ENCODE measurements around the gene FBF1.
"Not testable (repeated sequence)": the region's sequence is repeated elsewhere in the genome, so short reads cannot be mapped to it uniquely, and the experiment has no call there.

Gene FBF1

DNA sequence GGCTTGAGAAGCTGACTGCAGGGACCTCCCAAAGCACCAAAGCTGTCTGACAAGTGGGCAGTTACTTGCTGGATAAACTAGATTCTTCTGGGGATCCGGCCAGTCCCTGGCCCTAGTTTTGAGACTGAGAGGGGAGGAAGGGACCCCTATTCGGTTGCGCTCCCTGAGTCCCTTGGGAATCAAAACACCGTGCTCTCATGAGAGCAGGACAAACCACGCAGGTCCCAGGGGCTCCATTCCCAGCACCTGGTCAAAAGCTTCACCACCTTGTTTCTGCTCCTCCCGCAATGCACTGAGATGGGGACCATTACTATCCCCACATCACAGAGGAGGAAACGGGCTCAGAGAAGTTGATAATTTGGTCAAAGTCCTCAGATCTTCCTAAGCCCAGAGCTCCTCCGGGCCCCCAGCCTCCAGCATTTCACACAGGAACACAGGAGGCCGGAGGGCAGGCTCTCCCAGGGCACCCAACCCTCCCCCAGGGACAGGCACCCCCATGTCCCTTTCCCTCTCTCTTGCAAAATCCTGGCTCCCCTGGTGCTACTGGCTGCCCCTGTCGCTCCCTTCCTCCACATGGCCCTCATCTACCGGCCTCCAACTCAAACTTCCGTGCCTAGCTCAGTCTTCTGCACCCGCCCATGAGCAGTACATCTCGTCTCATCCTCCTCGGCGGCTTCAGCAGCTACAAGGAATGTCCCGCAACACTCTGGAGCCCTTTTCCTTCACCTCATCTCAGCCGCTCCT is 47.4 kb downstream of the FBF1 start:
- DNase-seq: no peak

DNA sequence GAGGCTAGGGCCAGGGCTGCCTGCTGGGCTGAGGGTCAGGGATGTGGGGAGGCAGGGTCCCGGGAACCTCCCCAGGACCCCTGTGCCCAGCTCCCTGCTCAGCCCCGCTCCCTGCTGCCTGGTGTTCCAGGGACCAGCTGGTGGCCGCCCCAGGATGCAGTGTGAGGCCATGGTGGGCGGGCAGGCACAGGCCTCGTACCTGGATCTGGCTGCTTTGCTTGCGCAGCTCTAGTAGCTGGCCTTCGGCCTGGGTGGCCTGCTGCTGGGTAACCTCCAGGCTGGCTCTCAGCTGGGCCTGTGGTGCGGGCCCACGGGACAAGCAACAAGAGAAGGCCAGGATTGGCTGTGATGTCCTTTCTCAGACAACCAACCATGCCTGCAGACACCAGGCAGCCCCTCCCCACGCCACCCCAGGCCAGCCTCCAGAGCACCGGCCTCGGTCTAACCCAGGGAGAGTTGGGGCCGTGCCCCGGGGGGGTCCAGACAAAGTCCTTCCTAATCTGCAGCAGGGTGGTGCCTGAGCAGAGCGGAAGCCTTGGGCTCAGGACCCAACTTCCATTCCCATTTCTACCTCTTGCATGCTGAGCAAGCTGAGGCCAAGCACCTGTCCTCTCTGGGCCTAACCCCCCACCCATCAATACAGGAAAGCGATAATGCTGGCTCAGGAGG is 48.2 kb downstream of the FBF1 start:
- DNase-seq: no peak

DNA sequence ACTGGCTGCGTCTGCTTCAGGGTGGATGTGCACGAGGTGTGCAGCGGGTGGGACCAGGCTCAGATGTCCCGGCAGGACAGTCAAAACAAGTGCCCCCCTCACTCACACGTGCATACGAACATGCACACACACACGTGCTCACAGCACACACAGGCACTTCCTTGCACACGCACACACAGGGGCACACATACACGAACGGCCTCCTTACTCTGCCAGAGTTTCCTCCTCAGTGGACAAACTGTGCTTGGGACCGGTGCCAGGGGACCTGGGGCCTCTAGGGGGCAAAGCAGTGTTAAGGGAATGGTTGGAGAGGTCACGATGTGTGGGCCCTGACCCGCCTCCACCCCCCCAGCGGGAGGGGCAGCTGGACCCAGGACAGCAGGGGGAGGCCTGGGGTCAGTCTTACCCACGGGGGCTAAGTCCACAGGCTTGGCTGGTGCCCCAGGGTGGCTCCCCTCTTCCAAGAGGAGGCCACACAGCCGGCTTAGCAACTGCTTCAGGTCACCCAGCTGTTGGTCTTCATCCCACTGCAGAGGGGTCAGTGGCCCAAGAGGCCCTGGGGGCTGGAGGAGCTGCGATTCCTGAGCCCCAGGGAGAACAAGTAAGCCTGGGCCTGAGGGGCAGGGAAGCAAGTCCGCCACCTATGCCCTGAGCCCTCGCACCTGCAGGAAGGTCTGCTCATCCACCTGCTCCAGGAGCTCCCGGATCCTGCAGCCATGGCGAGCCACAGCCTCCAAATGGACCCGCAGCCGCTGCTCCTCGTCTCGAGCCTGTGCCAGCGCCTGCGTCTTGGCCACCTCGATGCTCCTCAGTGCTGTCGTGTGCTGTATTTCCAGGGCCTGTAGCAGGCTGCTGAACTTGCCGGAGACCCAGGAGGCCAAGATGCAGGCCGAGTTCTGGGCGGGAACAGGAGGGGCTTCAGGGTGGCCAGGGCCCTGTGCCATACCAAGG is 49.0 kb downstream of the FBF1 start:
- no peak for DNase-seq

DNA sequence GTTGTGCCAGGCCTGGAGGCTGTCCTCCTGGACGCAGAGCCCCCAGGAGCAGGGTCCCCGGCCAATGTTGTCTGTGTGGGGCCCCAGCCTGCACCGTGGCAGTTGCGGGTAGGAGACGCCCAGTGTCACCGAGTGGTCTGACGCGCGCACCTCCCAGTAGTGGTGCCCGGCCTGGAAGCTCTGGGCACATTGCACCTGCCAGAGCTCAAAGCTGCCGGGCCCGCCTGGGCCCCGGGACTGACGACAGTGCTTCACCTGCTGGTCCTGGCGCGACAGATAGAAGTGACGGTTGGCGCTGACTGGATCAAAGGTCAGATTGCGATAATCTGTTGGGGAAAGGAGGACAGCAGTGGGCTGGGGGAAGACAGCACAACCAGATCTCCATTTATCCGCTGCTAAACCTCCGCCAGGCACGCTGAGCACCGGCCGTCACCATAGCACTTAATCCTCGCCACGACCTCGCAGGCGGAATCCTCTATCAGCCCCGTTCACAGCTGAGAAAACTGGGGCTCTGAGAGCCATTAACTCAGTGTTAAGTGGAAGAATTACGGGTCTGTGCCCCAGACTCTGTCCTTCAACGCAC is 49.7 kb downstream of the FBF1 start:
- DNase-seq: no peak

DNA sequence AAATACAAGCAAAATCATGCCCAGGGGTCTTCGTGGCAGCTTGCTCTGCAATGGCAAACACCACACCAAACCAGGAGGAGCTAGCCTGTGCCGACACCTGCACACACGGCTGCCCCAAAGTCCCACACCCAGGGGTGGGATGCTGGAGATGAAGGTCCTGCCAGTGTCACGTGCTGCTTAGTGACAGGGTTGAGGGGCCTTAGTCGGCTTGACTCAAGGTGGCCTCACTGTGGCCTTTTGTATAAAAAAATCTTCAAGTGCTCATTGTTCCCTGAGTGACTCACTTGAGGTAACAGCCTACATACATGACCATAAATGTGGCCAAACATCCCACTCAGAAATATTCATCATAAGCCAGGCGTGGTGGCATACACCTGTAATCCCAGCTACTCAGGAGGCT is 51.4 kb downstream of the FBF1 start:
- DNase-seq: no peak

DNA sequence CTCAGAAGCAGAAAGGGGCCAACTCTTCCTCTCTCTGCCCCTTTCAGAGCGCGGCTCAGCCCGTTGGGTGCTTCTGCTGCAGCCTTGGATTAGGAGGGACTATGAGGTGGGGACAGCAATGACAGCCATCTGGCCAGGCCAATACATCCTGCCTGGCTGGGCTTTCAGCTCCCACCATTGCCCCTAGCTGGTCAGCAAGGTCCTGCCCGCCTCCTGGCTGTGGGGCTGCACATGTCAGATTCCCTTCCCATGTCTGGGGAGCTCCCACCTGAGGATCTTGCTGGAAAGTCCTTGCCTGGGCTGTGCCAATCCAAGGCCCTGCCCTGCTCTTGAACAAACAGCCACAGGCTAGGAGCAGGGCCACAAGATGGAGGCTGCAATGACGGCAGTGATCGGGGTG is 52.4 kb downstream of the FBF1 start:
- no peak for DNase-seq

DNA sequence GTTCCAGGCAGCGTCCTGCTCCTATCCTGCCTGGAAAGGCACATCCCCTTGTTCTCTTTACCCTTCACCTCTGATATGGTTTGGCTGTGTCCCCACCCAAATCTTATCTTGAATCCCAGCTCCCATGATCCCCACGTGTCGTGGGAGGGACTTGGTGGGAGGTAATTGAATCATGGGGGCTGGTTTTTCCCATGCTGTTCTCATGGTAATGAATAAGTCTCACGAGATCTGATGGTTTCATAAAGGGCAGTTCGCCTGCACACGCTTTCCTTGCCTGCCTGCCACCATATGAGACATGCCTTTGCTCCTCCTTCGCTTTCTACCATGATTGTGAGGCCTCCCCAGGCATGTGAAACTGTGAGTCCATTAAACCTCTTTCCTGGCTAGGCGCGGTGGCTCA is 55.0 kb downstream of the FBF1 start:
- not testable (repeated sequence) for DNase-seq

DNA sequence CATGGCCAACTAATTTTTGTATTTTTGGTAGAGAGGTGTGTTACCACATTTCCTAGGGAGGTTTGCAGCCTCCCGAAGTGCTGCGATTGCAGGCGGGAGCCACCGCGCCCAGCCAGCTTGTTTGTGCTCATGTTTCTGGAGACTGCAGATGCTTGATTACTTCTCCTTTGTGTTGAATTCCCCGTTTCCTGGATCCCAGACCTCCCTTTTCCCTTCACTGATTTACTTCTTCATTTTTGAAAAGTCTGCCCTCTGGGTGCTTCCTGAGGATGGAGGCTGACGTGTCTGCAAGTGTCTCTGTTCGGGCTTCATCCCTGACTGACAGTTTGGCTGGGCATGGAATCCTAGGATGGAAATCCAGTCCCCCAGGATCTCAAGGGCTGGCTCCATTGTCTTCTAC is 55.4 kb downstream of the FBF1 start:
- no peak for DNase-seq

DNA sequence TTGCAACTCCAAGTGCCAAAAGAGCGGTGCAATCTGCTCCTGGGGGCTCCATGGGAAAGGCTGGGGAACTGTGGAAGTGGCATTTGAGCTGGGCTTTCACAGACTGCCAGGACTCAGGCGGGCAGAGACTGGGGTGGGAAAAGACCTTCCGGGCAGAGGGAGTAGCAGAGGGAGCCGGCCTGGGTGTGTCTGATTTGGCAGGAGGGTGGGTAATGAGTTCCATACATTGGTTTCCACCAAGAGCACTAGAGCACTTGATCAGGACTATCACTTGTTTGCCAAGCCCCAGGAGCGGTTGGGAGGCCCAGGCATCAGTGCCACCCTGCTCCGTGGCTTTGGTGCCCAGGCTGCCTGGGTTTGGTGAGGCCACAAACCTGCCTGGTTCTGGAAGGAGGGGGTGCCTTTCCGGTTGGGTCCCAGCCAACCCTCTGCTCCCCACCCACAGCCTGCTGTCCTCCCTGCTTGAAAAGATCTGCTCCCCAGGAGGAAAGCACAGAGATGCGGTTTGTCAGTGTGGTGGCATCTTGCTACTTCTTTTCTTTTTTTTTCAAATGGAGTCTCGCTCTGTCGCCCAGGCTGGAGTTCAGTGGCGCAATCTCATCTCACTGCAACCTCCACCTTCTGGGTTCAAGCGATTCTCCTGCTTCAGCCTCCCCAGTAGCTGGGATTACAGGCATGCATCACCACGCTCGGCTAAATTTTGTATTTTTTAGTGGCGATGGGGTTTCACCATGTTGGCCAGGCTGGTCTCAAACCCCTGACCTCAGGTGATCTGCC is 59.0 kb downstream of the FBF1 start:
- DNase-seq: peak in 1 of 2 donors; percentile 34

DNA sequence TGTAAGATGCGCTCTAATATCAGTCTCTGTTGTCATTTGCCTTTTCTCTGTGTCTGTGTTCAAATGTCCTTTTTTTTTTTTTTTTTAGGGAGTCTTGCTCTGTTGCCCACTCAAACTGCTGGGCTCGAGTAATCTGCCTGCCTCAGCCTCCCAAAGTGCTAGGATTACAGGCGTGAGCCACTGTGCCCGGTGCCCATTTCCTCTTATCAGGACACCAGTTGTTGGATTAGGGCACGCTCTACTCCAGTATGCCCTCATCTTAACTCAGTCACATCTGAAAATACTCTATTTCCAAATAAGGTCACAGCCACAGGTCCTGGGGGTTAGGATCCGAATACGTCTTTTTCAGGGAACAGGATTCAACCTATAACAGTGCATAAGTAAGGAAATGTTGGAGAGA is 60.6 kb downstream of the FBF1 start:
- no peak for DNase-seq

DNA sequence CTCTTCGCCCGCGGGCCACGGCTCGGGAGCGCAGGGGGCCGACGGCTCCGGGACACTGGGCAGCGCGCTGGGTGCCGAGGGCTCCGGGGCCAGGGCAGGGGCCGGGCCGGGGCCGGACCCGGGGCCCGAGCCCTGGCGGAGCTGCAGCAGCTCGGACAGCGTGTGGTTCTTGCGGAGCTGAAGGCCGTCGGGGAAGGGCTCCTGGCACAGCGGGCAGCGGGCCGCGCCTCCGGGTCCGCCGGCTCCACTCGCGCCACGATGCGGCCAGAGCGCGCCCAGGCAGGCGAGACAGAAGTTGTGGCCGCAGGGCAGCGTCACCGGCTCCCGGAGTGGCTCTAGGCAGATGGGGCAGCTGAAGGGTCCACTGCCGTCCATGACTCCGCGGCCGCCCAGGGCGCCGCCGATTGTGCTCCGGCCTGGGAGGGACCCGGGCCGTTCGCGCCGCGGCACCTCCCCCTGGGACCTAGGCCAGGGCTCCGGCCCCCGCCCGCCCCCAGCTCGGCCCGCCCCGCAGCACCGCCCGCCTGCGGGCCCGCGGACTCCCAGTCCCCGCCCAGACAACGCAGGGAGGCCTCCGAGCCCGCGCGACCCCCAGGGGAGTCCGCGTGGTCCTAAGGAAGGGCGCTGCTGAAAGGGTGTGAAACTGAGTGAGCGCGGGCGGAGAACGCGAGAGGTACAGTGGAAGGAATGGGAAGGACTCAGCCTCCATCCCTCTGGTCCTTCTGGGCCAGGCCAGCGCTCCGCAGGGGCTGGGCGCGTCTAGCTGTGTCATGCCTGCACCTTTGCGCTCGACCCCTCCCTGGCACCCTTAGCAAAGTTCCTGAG is 62.5 kb downstream of the FBF1 start, which contains the start of gene TRIM47:
TRIM47 (minus strand) TSS at position 408 of the 825 bp plus-strand sequence; CDS start at position 375, 33 bp downstream.
- DNase-seq: no peak

DNA sequence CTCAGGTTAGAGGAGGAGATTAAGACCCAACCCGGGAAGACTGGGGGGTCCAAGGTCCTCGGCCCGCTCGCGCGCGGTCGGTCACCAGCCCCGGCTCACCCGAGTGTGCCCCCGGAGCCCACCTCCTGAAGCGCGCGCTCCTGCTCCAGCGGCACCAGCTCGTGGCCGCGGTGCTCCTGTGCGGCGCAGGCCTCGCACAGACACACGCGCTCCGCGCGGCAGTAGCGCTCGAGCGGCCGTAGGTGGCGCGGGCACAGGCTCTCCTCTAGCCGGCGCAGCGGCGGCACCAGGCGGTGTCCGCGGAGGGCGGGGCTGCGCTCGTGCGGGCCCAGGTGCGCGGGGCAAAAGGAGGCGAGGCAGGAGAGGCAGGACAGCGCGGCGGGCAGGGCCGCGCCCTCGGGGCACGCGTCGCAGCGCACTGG is 63.1 kb downstream of the FBF1 start:
- DNase-seq: peak; percentile 72 to 74

DNA sequence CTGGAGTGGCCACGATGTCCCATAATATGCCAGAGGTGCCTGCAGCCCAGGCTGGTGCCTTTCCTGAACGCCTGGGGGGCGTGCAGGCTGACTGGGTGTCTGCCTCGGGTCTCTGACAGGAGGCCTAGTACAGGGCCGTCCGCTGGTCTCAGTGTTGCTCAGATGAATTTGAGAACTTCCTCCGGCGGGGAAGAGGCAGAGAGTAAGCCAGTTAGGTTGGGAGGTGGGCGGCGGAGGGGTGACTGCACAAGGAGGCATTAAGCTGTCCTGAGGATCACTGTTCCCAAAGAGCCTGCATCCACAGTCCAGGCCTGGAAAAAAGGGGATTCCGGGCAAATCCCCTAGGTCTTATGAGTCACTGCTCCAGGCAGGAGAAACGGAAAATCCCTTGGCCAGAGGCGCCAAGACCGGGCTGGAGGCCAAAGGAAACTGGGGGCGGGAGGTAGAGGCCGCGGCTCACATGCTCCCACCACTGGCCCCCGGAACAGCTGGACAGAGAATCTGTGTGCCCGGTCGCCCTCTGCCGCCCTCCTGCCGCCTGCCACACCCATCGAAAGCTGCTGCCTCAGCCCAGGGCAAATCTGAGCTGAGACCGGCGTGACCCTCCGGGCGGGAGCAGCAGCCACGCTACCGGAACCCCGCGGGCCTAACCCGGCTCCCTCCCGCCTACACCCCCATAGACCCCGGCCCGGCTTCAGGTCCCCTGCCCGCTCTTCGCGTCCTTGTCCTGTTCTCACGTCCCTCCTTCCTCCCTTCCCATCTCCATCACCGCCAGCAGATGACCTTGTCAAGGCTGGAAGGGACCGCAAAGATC is 63.7 kb downstream of the FBF1 start:
- no peak for DNase-seq

DNA sequence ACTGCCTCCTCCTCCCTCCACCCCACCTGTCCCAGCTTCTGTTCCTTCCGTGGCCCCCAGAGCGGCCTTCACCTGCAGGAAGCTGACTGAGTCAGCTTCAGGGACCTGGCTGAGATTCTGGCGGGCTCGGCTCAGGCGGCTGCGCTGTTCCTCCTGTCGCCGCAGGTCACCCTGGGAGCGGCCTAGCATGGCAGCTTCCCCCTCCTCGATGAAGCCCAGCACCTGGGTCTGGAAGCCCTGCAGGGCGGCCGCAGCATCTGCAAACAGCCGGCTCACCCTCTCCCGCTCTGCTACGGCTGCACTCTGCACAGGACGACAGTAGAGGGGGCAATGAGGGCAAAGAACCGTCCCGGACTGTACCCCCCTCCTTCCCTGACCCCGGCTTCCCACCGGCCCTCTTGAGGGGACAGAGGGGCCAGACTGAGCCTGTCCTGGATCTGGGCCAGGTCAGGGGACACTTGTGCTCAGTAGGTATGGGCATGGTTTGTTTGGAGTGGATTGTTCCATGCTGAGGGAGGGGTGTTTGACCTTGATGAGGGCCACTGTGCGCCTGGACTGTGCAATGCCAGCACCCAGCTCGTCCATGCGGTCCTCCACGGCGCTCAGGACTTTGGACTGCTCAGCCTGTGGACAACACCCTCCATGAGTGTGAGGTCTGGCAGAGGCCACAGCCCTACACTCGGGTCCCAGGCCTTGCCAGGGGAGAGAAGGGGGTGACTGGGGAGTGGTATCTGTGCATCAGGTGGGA is 64.5 kb downstream of the FBF1 start:
- DNase-seq: peak; percentile 69 to 78

DNA sequence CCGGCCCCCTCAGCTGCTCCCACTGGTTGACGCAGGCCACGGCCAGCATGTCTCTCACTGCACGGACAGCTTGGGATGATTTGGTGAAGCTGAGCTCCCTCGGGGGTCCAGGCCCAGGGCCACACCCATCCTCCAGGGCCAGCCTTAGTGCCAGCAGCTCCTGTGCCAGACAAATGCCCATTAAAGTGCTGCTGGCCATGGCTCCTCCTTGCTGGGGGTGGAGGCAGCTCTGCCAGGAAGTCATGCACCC is 65.0 kb downstream of the FBF1 start:
- DNase-seq: no peak

DNA sequence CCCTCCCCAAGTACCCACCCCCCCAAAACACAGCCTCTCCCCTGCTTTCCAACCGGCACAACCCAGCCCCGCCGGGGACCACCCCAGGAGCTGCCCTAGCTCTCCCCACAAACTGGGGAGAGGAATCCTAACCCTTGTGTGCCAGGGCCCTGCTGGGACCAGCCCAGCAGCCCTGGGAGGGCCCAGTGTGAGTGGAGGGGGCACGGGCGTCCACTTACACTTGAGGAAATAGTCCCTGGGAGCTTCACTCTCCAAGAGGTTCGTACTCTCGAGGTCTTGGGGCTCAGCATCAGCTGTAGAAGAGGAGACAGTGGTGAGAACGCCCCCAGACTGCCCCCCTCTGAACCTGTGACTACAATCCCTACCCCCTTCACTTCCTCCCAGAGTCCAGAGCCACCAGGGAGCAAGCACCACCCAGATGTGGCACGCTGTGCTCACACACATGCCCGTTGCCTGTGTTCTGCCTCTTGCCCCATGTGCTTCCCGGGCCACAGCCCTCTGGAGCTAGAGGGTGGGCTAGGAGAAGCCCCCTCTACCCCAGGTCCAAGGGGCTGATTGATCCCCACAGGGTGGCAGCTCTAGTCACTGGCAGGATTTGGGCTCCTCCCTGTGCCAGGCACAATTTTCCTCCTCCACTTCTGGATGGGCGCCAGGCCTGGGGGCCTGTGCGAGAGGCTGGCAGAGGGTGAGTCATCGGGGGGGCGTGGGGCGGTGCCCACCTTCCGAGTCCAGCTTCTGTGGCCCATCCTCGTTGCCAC is 65.5 kb downstream of the FBF1 start:
- DNase-seq: no peak

DNA sequence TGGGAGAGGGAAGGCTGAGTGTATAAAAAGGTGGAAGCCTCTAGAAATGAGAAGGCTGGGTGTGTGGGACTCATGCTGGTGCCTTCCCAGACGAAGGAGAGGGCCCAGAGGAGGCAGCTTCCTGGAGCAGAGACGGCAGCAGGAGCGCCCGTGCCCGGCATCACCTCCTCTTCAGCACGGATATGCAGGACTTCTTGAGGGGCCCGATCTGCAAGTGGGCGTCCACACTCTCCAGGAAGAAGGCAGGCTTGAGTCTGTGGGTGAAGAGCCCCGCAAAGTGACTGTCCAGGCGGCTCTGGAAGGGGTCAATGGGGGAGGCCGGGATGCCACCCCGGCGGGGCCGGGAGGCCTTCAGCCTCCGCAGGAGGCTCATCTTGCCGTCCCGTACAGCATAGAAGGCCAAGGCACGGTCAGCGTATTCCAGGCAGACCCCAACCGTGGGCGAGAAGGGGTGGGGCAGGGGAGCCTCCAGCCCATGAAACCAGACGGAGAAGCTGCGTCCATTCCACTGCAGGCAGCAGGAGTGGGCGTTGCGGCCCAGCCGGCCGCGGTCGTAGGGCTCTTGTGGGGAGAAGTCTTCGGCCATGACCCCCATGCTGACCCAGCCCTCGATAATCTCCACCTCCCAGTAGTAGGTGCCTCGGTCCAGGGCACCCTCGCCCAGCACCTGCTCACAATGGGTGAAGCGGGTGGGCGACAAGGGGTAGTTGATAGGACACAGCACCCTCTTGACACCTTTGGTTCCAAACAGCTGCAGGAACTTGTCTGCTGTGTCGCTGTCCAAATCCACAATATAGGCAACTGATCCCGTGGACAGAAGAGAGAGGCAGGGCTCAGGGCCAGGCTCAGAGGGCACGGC is 66.3 kb downstream of the FBF1 start:
- DNase-seq: no peak

All from CD4-positive, alpha-beta T cell treated with Interleukin-4 for 1 hour (primary cell).